NCI-H82 (cell line): ENCODE data around the gene KIAA1549.

Experiments used
- DNase-seq: peaks from one replicate; lab custom pipeline; 2025; lab: John Stamatoyannopoulos, UW

The KIAA1549 gene

GRCh38 chr7:138975343-138976104 is 5.7 kb downstream of the KIAA1549 start:
- peak; percentile 97 for DNase-seq

- peak; percentile 26 for DNase-seq
These were observed 6.4 kb downstream of the KIAA1549 start for GRCh38 chr7:138974675-138975292.

GRCh38 chr7:138974103-138974502 is 7.1 kb downstream of the KIAA1549 start:
- DNase-seq = no peak

DNA sequence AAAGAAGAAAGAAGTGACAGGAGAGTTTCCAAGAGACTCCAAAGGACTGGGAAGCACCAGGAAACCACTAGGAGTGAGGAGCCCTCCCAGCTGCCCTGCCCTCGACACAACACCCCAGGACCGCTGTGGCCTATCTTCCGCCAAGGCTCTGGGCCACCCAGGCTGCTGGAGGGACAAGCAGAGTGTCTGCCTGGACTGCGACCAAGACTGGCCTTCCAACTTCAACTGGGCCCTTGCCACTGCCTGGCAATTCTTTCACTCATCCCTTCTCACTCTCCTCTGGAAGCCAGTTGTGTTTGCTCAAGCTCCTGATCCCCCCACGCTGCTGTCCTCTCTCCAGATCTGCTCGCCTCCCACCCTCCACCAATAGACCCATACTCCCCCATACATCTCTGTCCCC is 10.2 kb downstream of the KIAA1549 start:
- DNase-seq = no peak

- no peak for DNase-seq
These were observed 10.7 kb downstream of the KIAA1549 start for GRCh38 chr7:138970446-138970845.

DNA sequence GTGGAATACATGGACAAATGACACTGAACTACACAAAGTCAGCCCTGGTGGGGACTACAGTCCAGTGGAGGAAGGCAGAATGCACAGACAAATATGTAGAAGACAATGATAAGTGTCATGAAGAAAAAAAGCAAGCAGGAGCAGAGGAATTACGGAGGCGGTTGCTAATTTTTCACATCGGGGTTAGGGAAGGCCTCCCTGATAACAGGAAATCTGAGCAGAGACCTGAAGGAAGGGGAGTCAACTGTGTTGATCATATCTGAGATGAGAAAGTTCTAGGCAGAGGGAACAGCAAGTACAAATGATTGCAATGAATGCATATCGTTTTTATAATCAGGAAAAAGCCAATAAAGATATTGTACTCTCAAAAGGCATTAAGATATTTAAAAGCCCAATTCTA is 14.0 kb downstream of the KIAA1549 start:
- no peak for DNase-seq

DNA sequence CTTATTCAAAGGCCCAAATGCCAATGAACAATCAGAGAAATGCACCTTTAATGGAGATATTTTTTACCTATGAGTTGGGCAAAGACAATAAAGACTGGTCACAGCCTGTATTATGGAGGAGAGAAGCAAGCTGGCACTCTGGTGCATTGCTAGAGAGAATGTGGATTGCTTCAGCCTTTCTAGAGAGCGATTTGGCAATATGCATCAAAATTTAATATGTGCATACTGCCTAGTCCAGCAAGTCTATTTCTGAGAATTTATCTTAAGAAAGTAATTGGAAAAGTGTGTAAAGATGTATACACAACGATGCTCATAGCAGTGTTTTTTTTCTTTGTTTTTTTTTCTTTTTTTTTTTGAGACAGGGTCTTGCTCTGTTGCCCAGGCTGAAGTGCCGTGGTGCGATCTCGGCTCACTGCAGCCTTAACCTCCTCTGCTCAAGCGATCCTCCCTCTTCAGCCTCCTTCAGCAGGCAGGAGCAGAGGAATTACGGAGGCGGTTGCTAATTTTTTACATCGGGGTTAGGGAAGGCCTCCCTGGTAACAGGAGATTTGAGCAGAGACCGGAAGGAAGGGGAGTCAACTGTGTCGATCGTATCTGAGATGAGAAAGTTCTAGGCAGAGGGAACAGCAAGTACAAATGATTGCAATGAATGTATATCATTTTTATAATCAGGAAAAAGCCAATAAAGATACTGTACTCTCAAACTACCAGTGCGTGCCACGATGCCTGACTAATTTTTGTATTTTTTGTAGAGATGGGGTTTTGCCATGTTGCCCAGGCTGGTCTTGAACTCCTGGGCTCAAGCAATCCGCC is 16.4 kb downstream of the KIAA1549 start:
- DNase-seq = no peak

DNA sequence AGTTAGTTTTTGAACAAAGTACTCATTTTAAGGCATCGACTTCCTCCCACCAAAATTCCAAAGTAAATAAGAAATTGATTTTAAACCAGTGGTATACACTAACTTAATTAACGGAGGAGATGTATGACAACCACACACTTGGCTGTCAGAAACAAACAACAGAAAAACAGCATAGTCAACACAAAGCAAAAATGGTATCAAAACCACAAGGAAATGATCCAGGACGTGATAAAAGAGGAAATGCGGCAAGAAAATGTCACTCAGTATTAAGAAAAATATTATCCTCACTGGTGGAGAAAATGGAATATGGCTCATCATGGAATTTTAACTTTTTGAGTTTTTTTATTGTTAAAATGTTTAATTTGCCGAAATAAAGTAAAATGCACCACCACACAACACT is 17.5 kb downstream of the KIAA1549 start:
- no peak for DNase-seq

GRCh38 chr7:138962561-138963270 is 18.5 kb downstream of the KIAA1549 start:
- DNase-seq = no peak

DNA sequence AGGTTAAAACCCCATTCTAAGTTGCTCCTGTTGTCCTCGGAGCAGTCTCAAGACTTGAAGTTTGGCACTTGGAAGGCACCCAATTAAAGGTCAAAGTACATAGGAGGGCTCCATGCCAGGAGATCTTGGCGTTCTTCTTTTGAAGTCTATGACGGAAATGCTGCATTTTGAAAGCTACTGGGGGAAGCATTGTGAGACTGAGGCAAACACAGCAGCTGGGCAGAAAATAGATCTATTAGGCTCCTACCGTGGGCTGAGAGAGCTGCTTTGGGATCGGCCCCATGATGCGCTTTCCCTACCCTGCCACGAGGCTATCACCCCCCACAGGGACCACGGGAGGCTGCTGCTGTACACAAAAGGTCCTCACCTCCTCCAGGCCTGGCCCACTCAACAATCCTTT is 20.0 kb downstream of the KIAA1549 start:
- no peak for DNase-seq

GRCh38 chr7:138958391-138958956 is 22.7 kb downstream of the KIAA1549 start:
- no peak for DNase-seq

GRCh38 chr7:138957753-138958390 is 23.3 kb downstream of the KIAA1549 start:
- DNase-seq = no peak

GRCh38 chr7:138957217-138957616 is 24.0 kb downstream of the KIAA1549 start:
- DNase-seq = no peak

DNA sequence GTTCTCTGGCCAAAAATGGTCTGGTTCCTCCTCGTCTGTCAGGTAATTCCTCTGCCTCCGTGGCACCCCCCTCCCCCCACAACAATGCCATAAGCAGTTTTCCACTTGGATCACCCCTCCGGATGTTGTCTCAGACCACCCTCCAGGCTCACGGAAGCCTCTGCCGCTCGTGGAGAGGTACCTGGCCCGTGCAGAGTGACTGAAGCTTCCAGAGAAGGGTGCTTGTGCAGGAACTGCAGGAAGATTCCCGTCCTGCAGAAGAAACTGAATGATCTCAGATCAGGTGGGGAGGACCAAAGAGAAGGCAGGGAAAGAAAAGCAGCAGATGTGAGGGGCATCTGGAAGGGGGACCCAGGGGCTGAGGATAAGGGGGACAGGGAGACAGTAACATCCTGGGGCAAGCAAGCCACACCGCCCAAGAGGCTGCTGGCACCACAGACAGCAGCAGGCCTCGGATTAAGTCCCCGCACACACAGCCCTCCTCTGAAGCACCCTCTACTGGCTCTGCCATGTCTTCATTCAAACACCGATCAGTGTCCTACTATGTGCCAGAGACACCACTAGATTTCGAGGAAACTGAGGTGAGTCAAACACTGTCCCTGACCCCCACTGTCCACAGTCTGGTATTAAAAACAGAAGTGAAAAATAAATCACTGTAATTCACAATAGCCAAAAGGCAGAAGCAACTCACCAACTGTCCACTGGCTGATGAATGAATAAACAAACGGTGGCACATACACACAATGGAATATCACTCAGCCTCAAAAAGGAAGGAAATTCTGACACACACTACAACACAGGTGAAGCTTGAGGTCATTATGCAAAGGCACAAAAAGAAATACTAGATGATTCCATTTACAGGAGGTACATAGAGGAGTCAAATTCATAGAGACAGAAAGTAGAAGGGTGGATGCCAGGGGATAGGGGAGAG is 26.4 kb downstream of the KIAA1549 start:
- peak; percentile 47 for DNase-seq

GRCh38 chr7:138952791-138953190 is 28.4 kb downstream of the KIAA1549 start:
- no peak for DNase-seq

- DNase-seq = no peak
These were observed 29.2 kb downstream of the KIAA1549 start for GRCh38 chr7:138951953-138952352.

DNA sequence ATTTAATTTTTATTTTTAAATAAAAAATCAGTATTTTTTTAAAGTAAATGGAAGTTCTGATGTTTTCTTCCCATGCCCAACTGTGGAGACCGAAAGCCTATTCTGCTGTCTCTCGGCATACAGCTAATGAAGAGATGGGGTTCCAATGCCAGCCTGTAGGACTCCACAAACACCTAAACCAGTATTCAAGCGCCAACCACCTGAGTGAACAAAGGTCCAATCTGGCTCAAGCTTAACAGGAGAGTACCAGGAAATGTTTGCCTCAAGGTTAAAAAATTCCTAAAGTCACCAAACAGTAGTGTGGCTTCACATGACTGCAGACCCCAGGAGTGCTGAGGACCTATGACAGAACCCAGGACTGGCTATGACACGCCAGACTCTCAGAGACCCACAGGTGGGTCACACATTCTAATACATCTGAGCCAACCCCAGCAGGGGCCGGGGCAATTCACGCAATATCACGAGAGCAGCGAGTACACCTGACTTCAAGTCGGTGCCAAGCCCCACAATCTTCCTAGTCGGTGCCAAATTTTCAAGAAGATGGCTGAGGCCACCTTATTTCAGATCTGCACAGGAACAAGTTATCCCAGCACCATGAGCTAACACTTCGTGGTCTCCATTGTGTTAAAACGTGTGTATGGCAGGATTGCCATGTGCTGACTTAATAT is 31.6 kb downstream of the KIAA1549 start:
- DNase-seq = no peak

DNA sequence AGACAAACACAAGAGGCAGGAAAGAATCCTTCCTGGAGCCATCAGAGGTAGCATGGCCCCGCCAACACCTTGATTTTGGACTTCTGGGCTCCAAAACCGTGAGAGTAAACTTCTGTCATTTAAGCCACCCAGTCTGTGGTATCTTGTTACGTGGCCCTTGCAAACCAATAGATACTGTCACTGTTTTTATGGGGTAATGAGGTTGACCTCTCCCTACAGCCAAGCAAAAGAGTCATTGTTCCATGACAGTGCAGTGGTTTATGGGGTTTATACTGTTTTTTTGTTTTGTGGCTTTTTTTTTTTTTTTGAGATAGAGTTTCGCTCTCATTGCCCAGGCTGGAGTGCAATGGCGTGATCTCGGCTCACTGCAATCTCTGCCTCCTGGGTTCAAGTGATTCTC is 32.8 kb downstream of the KIAA1549 start:
- DNase-seq = no peak

DNA sequence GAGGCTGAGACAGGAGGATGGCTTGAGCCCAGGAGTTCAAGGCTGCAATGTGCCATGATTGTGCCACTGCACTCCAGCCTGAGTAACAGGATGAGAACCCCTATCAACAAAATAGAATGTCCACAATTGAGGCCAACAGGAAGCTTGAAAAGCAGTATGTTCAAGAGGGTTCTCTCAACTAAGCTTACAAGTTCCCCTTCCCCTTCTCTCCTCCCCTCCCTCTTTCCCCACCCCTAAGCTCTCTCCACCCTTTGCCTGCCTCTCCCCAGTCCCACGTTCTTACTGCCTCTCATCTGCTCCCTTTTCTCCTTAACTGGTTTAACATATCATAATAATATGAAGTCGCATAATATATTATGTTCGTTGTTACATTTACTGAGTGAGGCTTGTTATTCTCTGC is 35.4 kb downstream of the KIAA1549 start:
- peak; percentile 35 for DNase-seq

GRCh38 chr7:138945154-138945553 is 36.0 kb downstream of the KIAA1549 start:
- peak; percentile 96 for DNase-seq
